H1 (cell line): ENCODE data around the gene MMP24OS. TPM values are rescaled to one million over a fixed set of nuclear protein-coding genes. Genes with fewer than 3 reads are reported as not detected.
A peak's percentile ranks its signal among the peaks of the same experiment; 100 is the strongest.

Experiments
- RAD21 ChIP-seq, 2 experiments: IDR thresholded peaks in 1 of 2; conservative IDR thresholded peaks in 1 of 2; 2 replicates each; pipeline ENCODE4 v1.6.1; 2011; ENCODE audit warnings: low read depth in 2 of 2, low read length in 2 of 2, improper control_type of control experiment in 1 of 2, inconsistent platforms in 1 of 2, mild to moderate bottlenecking in 1 of 2, moderate library complexity in 1 of 2
- SRF ChIP-seq: IDR thresholded peaks from 2 replicates; pipeline ENCODE4 v1.6.1; 2011; ENCODE audit warnings: mild to moderate bottlenecking, low read depth, low read length, moderate library complexity
- TAF1 ChIP-seq: IDR thresholded peaks from 2 replicates; pipeline ENCODE4 v1.6.1; 2011; ENCODE audit warnings: mild to moderate bottlenecking, low read depth, low read length
- TBP ChIP-seq: IDR thresholded peaks from 2 replicates; pipeline ENCODE4 v1.6.1; 2011; ENCODE audit warnings: low read depth, low read length, improper control_type of control experiment
- polyA plus RNA-seq, 7 experiments: library from polyadenylated mRNA; depleted of rRNA in 3 of 7; stranded (reverse) in 5 of 7; unstranded in 2 of 7; fragments of >200 nt in 5 of 7; fragments of 200-250 nt in 2 of 7; gene quantifications; 1 replicate in 5 of 7; 2 replicates in 1 of 7; 4 replicates in 1 of 7; pipeline versions ENCODE4 v1.2.1 to v1.2.3, GENCODE V29; 2011 to 2013; ENCODE audit warnings: missing spikeins in 2 of 7, mixed read lengths in 2 of 7
- total RNA-seq: library from RNA; stranded (reverse); fragmentation: NEBNext Ultra II Directional; extraction: Animal tissue kit (Norgen Biotek cat#: 25700); gene quantifications from 2 replicates; pipeline ENCODE4 v1.2.1, GENCODE V29; 2021
- TF ChIP-seq, protein P1 (sequence below), 3 experiments: IDR thresholded peaks; 1 replicate in 2 of 3; 2 replicates in 1 of 3; pipeline versions ENCODE4 v1.5.1 to v1.6.1; 2011; ENCODE audit warnings: low read length in 3 of 3, mild to moderate bottlenecking in 3 of 3, inconsistent platforms in 2 of 3, low read depth in 1 of 3, moderate library complexity in 1 of 3; ENCODE audit not compliant: insufficient read depth in 1 of 3; ENCODE audit errors: control extremely low read depth in 1 of 3

MMP24OS gene
- total and polyA plus RNA-seq, 2 of the 8 experiments (the other 6 are each of a cell fraction or from before 2014, with no cell fraction given) = 19.0 to 21.3 TPM

DNA sequence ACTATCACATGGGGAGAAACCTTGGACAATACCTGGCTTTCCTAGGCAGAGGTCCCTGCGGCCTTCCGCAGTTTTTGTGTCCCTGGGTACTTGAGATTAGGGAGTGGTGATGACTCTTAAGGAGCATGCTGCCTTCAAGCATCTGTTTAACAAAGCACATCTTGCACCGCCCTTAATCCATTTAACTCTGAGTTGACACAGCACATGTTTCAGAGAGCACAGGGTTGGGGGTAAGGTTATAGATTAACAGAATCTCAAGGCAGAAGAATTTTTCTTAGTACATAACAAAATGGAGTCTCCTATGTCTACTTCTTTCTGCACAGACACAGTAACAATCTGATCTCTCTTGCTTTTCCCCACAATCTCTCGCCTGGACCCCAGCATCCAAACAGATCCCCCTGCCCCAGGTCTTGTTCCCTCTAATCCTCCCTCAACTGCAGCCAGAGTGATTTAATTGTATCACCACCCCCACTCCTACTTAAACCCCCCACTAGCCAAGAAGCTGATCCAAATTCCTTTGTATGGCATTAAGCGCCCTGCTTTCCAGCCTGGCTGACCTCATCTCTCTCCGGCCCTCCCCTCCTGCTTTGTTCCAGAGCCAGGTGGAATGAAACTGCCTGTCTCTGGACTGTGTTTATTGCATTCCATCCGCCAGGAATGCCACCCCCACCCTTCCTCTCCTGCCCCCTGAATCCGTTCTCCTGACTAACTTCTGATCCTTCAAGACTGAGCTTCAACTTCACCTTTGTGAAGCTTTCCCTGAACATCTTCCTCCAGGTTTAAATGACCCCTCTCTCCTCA lies 15.0 kb downstream of the MMP24OS start (continued):
- TF ChIP-seq, protein P1, sequence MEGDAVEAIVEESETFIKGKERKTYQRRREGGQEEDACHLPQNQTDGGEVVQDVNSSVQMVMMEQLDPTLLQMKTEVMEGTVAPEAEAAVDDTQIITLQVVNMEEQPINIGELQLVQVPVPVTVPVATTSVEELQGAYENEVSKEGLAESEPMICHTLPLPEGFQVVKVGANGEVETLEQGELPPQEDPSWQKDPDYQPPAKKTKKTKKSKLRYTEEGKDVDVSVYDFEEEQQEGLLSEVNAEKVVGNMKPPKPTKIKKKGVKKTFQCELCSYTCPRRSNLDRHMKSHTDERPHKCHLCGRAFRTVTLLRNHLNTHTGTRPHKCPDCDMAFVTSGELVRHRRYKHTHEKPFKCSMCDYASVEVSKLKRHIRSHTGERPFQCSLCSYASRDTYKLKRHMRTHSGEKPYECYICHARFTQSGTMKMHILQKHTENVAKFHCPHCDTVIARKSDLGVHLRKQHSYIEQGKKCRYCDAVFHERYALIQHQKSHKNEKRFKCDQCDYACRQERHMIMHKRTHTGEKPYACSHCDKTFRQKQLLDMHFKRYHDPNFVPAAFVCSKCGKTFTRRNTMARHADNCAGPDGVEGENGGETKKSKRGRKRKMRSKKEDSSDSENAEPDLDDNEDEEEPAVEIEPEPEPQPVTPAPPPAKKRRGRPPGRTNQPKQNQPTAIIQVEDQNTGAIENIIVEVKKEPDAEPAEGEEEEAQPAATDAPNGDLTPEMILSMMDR (IDR thresholded peaks at IDR 0.05; ENCODE audit: control extremely low read depth in 1 of 3, insufficient read depth in 1 of 3, low read depth in 1 of 3, low read length in 3 of 3) = peak in 1 of 3 experiments; percentile 11; a peak in 1 of 4 replicates
- peak; percentile 67 for TF ChIP-seq SRF
- TF ChIP-seq TAF1 = peak; percentile 70
- peak in 1 of 2 experiments; percentile 5; a peak in 2 of 4 replicates for TF ChIP-seq RAD21 (IDR thresholded peaks at IDR 0.05 in 1 of 2, conservative IDR thresholded peaks at IDR 0.05 in 1 of 2; ENCODE audit: low read depth in 2 of 2, low read length in 2 of 2)
- TF ChIP-seq TBP = peak; percentile 76
